Transverse colon (tissue), 3 donors: Measurements from ENCODE around the gene CNTNAP2.

Source experiments
- CTCF ChIP-seq, 5 experiments: fragments of 200-600 bp in 3 of 5; fragments of 450-650 bp in 2 of 5; sonication (generic) in 3 of 5; IDR thresholded peaks; 1 replicate in 2 of 5; 2 replicates in 3 of 5; pipeline ENCODE4 v1.5.1; 2016 to 2017; ENCODE audit warnings: antibody characterized with exemption in 5 of 5, inconsistent platforms in 3 of 5, mild to moderate bottlenecking in 2 of 5, moderate library complexity in 1 of 5
- EP300 ChIP-seq: sonication (generic); formaldehyde crosslinking; IDR thresholded peaks from one replicate; pipeline ENCODE4 v1.6.1; 2017; ENCODE audit warnings: antibody characterized with exemption, low read depth
- POLR2A ChIP-seq: fragments of 450-650 bp; IDR thresholded peaks from one replicate; pipeline ENCODE4 v1.6.1; 2016; ENCODE audit warnings: antibody characterized with exemption, mild to moderate bottlenecking, moderate library complexity

DNA sequence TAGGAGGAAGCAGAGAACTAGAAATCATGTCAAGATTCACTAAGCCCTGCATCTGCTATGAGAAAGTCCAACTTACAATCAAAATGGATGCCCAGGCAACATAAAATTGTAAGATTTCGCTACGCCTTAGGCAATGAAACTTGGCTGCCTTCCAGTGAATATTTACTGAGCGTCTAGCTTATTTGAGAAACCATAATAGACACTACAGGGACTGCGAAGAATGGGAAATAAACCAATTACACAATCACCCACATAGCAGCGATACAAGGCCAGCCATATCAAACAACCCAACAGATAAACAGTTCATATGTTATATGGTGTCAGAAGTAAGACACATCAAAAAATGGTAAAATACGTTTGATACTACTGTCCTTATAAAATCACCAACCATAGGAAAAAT, 1928.9 kb downstream of the CNTNAP2 start:
- TF ChIP-seq CTCF (IDR thresholded peaks at IDR 0.05) (no peak), POLR2A (no peak), EP300 (no peak)
